Neural cell (in vitro differentiated cells): ENCODE results near the gene PDE3B. TPM values are rescaled to one million over a fixed set of nuclear protein-coding genes. Genes with fewer than 3 reads are reported as not detected.

ENCODE experiments used
- H2AFZ ChIP-seq: fragments of 200-600, 300-800 bp; sonication (generic), shearing (Covaris generic); 2 replicates; pipeline ENCODE4 v1.6.0; 2014; ENCODE audit warnings: low read depth, mild to moderate bottlenecking, antibody characterized with exemption, low read length, moderate library complexity
- H3F3A ChIP-seq: fragments of 200-600 bp; shearing (Covaris generic); 2 replicates; pipeline ENCODE4 v1.6.1; 2016; ENCODE audit warnings: mild to moderate bottlenecking, moderate library complexity, mixed read lengths, antibody characterized with exemption, low read length; ENCODE audit not compliant: insufficient read depth, poor library complexity, severe bottlenecking
- H3K27ac ChIP-seq: fragments of 200-600, 300-800 bp; sonication (generic), shearing (Covaris generic); 2 replicates; pipeline ENCODE4 v1.5.1; 2014; ENCODE audit warnings: mild to moderate bottlenecking, low read length, moderate library complexity
- H3K27me3 ChIP-seq: fragments of 300-800, 200-600 bp; sonication (generic), shearing (Covaris generic); 2 replicates; pipeline ENCODE4 v1.6.0; 2014; ENCODE audit warnings: mild to moderate bottlenecking, low read depth, low read length, moderate library complexity; ENCODE audit not compliant: insufficient read depth
- H3K36me3 ChIP-seq: fragments of 300-800, 200-600 bp; sonication (generic), shearing (Covaris generic); 2 replicates; pipeline ENCODE4 v1.5.1; 2014; ENCODE audit warnings: mild to moderate bottlenecking, antibody characterized with exemption, low read length, moderate library complexity; ENCODE audit not compliant: insufficient read depth
- H3K4me2 ChIP-seq: fragments of 300-800, 200-600 bp; sonication (generic), shearing (Covaris generic); 2 replicates; pipeline ENCODE4 v1.6.0; 2014; ENCODE audit warnings: mild to moderate bottlenecking, low read length
- H3K4me3 ChIP-seq: fragments of 300-800, 200-600 bp; sonication (generic), shearing (Covaris generic); 2 replicates; pipeline ENCODE4 v1.5.1; 2014; ENCODE audit warnings: mild to moderate bottlenecking, low read length, moderate library complexity
- H3K79me2 ChIP-seq: fragments of 200-600 bp; shearing (Covaris generic); replicated peaks from 2 replicates; pipeline ENCODE4 v1.6.0; 2014; ENCODE audit warnings: mild to moderate bottlenecking, low read length, moderate library complexity; ENCODE audit not compliant: insufficient read depth
- H3K9ac ChIP-seq: fragments of 300-800, 200-600 bp; sonication (generic), shearing (Covaris generic); 2 replicates; pipeline ENCODE4 v1.6.1; 2016; ENCODE audit warnings: mild to moderate bottlenecking, low read length, mixed read lengths
- H3K9me2 ChIP-seq: fragments of 200-600 bp; shearing (Covaris generic); 2 replicates; pipeline ENCODE4 v1.6.1; 2016; ENCODE audit warnings: mild to moderate bottlenecking, low read length, mixed read lengths; ENCODE audit not compliant: insufficient read depth
- H3K9me3 ChIP-seq: fragments of 200-600, 300-800 bp; sonication (generic), shearing (Covaris generic); 2 replicates; pipeline ENCODE4 v1.6.1; 2016; ENCODE audit warnings: mild to moderate bottlenecking, mixed run types, low read length, moderate library complexity, mixed read lengths
- H4K20me1 ChIP-seq: fragments of 200-600 bp; shearing (Covaris generic); 2 replicates; pipeline ENCODE4 v1.6.1; 2016; ENCODE audit warnings: mild to moderate bottlenecking, mixed run types; ENCODE audit not compliant: insufficient read depth
- EP300 ChIP-seq: fragments of 450-650 bp; conservative IDR thresholded peaks from 2 replicates; pipeline ENCODE4 v1.6.1; 2014; ENCODE audit warnings: antibody characterized with exemption, mild to moderate bottlenecking, moderate library complexity; ENCODE audit not compliant: poor library complexity, severe bottlenecking
- EZH2 ChIP-seq: fragments of 200-600, 300-800 bp; shearing (Covaris generic), sonication (generic); IDR thresholded peaks from 2 replicates; pipeline ENCODE4 v1.6.1; 2014; ENCODE audit warnings: antibody characterized with exemption, low read length, borderline replicate concordance, mild to moderate bottlenecking; ENCODE audit not compliant: insufficient read depth, poor library complexity, severe bottlenecking
- MXI1 ChIP-seq: fragments of 450-650 bp; conservative IDR thresholded peaks from 2 replicates; pipeline ENCODE4 v1.6.1; 2014; ENCODE audit warnings: antibody characterized with exemption, mild to moderate bottlenecking; ENCODE audit not compliant: poor library complexity, severe bottlenecking
- POLR2AphosphoS5 ChIP-seq: IDR thresholded peaks from 2 replicates; pipeline ENCODE4 v1.6.1; 2012
- RAD21 ChIP-seq: fragments of 450-650 bp; conservative IDR thresholded peaks from 2 replicates; pipeline ENCODE4 v1.6.1; 2014; ENCODE audit warnings: antibody characterized with exemption, mild to moderate bottlenecking, moderate library complexity
- REST ChIP-seq: IDR thresholded peaks from 2 replicates; pipeline ENCODE4 v1.6.1; 2012; ENCODE audit warnings: borderline replicate concordance
- SMC3 ChIP-seq: fragments of 450-650 bp; conservative IDR thresholded peaks from 2 replicates; pipeline ENCODE4 v1.6.1; 2014; ENCODE audit warnings: antibody characterized with exemption, mild to moderate bottlenecking, moderate library complexity; ENCODE audit not compliant: poor library complexity
- TAF1 ChIP-seq: IDR thresholded peaks from 2 replicates; pipeline ENCODE4 v1.6.1; 2012; ENCODE audit warnings: low read depth
- polyA plus RNA-seq: library from polyadenylated mRNA; depleted of rRNA; stranded (reverse); fragments of >200 nt; gene quantifications from 2 replicates; pipeline ENCODE4 v1.2.3, GENCODE V29; 2014
- TF ChIP-seq, protein P1 (sequence below): fragments of 450-650 bp; IDR thresholded peaks from 2 replicates; pipeline ENCODE4 v1.5.1; 2014; ENCODE audit warnings: antibody characterized with exemption, mild to moderate bottlenecking, moderate library complexity; ENCODE audit not compliant: poor library complexity, severe bottlenecking

The PDE3B gene
- polyA plus RNA-seq, 1 donor from 2014 or later: 13.8 TPM

DNA sequence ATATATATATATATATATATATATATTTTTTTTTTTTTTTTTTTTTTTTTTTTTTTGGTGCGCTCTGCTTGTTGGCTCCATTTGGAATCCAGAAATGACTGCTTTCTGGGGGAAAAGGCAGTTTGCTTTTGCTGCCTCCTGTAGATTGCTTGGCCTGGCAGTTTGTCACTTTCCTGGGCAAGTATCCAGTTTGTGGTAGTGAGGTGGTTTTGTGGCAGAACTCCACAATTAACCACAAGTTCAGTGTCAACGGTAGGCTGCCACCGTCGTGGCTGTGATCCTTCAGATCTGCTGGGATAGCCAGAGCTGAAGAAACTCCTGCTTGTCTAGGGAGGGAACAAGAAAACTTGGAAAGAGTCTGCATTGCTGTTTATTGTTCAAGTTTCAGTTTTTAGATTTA lies 5.0 kb upstream of the PDE3B start:
- no peak for TF ChIP-seq MXI1
- Histone ChIP-seq H3K36me3 (no peaks in the 10 kb centered on the region), H3K9ac (no peak overlapping the region), H3K27ac (no peak overlapping the region), H3K4me3 (no peak overlapping the region), H3F3A (no peaks in the 10 kb centered on the region), H3K4me2 (no peak overlapping the region), H3K9me2 (no peaks in the 10 kb centered on the region), H2AFZ (no peak overlapping the region), H4K20me1 (no peaks in the 10 kb centered on the region), H3K9me3 (no peaks in the 10 kb centered on the region), H3K27me3 (no peaks in the 10 kb centered on the region), H3K79me2 (no peaks in the 10 kb centered on the region)

- H2AFZ ChIP-seq: no peak overlapping the region
These were observed 1.8 kb upstream of the PDE3B start for GRCh38 chr11:14641801-14642200.

DNA sequence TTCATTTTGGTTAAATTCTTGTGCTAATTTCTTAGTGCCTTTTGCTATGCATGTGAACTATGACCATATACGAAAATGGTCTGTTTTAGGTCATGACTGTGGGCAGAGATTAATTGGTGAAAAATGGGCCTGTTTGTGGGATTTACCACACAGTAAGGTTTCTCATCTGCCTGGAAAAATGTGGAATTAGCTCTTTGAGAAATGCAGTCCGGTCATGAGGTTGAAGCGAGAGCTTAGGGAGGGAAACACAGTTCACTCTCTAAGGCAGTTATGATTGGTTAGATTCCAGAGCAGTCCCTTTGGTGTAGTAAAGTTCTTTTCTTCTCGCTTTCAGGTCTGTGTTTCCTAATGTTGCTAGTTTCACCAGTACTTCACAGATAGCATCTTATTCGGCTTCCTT lies 1.2 kb upstream of the PDE3B start:
- Histone ChIP-seq H2AFZ (no peak overlapping the region), H3K27ac (no peak overlapping the region), H3K4me2 (no peak overlapping the region), H3K9me2 (no peaks in the 10 kb centered on the region), H3K36me3 (no peaks in the 10 kb centered on the region), H3F3A (no peaks in the 10 kb centered on the region), H3K9me3 (no peaks in the 10 kb centered on the region), H3K79me2 (peaks cover 20% of the 10 kb centered on the region), H3K4me3 (peak overlapping the region; percentile 87), H3K9ac (no peak overlapping the region), H4K20me1 (no peaks in the 10 kb centered on the region), H3K27me3 (no peaks in the 10 kb centered on the region)
- TF ChIP-seq MXI1: no peak
- TF ChIP-seq RAD21: no peak
- TF ChIP-seq POLR2AphosphoS5: no peak
- no peak for TF ChIP-seq REST
- no peak for TF ChIP-seq TAF1
- TF ChIP-seq SMC3: no peak
- no peak for TF ChIP-seq EZH2
- TF ChIP-seq, protein P1, sequence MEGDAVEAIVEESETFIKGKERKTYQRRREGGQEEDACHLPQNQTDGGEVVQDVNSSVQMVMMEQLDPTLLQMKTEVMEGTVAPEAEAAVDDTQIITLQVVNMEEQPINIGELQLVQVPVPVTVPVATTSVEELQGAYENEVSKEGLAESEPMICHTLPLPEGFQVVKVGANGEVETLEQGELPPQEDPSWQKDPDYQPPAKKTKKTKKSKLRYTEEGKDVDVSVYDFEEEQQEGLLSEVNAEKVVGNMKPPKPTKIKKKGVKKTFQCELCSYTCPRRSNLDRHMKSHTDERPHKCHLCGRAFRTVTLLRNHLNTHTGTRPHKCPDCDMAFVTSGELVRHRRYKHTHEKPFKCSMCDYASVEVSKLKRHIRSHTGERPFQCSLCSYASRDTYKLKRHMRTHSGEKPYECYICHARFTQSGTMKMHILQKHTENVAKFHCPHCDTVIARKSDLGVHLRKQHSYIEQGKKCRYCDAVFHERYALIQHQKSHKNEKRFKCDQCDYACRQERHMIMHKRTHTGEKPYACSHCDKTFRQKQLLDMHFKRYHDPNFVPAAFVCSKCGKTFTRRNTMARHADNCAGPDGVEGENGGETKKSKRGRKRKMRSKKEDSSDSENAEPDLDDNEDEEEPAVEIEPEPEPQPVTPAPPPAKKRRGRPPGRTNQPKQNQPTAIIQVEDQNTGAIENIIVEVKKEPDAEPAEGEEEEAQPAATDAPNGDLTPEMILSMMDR: no peak
- TF ChIP-seq EP300: no peak

More at GRCh38 chr11:14641801-14642200, 1.8 kb upstream of the PDE3B start:
- Histone ChIP-seq H3F3A (no peaks in the 10 kb centered on the region), H3K79me2 (peaks cover 15% of the 10 kb centered on the region), H3K27ac (no peak overlapping the region), H3K9me2 (no peaks in the 10 kb centered on the region), H3K9ac (no peak overlapping the region), H3K4me3 (no peak overlapping the region), H4K20me1 (no peaks in the 10 kb centered on the region), H3K36me3 (no peaks in the 10 kb centered on the region), H3K4me2 (no peak overlapping the region), H3K27me3 (no peaks in the 10 kb centered on the region), H3K9me3 (no peaks in the 10 kb centered on the region)
- TF ChIP-seq, protein P1: no peak
- no peak for TF ChIP-seq EZH2
